DOHH2 (cell line): Measurements from ENCODE around the gene C1orf116.

Source experiments
- EZH2phosphoT487 ChIP-seq: fragments of 200-600 bp; sonication (generic); IDR thresholded peaks from 2 replicates; pipeline ENCODE4 v1.6.1; 2017; ENCODE audit warnings: borderline replicate concordance, mild to moderate bottlenecking, antibody characterized with exemption, low read length, moderate library complexity, mixed read lengths
- TF ChIP-seq, protein P1 (sequence below): fragments of 200-600 bp; sonication (generic); IDR thresholded peaks from one replicate; pipeline ENCODE4 v1.5.1; 2014; ENCODE audit warnings: antibody characterized with exemption, mild to moderate bottlenecking, low read depth, low read length; ENCODE audit not compliant: poor library complexity, severe bottlenecking

DNA sequence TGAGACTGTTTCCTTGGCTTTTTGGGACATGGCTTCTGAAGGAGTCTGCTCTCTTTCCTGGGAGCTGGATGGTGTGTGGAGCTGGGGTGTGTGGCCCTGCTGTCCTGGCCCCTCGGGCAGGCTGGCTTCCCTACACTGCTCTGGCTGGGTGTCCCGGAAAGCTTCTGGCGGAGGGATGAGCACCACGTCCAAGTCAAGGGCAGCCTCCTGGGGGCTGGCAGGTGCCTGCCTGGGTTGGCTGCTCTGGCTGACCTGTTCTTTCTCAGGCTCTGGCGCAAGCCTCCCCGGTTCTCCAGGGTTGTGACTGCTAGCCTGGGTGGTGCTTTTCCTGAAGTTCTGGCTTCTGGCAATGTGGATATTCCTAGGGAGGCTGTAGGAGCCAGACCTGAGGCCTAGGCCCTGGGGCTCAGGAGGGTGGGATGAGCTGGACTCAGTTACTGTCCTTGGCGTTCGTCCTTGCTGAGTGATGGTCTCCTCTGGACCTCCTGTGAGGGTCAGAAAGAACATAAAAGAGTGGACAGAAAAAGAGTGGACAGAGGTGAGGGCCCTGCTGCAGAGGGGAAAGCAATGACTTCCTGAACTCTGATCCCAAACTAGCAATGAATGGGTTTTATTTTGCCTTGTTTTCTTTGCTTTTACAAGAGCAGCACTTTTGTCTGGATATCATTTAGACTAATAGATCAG lies 9.4 kb downstream of the C1orf116 start:
- TF ChIP-seq, protein P1, sequence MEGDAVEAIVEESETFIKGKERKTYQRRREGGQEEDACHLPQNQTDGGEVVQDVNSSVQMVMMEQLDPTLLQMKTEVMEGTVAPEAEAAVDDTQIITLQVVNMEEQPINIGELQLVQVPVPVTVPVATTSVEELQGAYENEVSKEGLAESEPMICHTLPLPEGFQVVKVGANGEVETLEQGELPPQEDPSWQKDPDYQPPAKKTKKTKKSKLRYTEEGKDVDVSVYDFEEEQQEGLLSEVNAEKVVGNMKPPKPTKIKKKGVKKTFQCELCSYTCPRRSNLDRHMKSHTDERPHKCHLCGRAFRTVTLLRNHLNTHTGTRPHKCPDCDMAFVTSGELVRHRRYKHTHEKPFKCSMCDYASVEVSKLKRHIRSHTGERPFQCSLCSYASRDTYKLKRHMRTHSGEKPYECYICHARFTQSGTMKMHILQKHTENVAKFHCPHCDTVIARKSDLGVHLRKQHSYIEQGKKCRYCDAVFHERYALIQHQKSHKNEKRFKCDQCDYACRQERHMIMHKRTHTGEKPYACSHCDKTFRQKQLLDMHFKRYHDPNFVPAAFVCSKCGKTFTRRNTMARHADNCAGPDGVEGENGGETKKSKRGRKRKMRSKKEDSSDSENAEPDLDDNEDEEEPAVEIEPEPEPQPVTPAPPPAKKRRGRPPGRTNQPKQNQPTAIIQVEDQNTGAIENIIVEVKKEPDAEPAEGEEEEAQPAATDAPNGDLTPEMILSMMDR, result no peak
- TF ChIP-seq EZH2phosphoT487, result no peak
